Measurements from ENCODE around the gene CDC5L.

DNA sequence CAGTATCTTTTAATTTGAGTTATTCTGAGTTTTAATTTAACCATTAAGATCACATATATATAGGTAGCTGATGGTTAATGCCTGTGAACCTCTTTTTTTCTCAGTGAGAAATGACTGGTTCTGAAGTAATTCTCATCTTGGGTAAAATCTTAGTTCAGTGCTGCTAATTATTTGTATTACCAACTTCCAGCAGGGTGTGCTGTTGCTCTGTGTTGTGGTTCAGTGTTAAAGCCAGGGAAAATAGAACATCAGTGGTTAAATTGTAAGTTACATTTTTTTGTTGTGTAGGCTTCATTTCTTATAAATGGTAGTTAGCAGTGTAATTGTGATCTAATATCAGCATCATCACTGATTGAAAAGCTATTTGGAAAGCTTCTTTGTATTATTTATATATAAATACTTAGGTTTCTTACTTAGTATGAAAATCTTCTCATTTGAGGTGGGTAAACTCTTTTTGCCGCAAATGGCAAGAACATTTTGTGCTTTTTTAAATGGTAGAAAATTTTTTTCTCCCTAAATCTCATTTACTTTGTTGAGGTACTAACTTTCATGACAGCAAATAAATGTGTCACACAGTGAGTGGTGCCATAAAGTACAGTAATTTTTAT lies 43.7 kb downstream of the CDC5L start:
- TF ChIP-seq, protein P1, sequence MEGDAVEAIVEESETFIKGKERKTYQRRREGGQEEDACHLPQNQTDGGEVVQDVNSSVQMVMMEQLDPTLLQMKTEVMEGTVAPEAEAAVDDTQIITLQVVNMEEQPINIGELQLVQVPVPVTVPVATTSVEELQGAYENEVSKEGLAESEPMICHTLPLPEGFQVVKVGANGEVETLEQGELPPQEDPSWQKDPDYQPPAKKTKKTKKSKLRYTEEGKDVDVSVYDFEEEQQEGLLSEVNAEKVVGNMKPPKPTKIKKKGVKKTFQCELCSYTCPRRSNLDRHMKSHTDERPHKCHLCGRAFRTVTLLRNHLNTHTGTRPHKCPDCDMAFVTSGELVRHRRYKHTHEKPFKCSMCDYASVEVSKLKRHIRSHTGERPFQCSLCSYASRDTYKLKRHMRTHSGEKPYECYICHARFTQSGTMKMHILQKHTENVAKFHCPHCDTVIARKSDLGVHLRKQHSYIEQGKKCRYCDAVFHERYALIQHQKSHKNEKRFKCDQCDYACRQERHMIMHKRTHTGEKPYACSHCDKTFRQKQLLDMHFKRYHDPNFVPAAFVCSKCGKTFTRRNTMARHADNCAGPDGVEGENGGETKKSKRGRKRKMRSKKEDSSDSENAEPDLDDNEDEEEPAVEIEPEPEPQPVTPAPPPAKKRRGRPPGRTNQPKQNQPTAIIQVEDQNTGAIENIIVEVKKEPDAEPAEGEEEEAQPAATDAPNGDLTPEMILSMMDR (IDR thresholded peaks at IDR 0.05) = peak; percentile 50 to 82 (median 72)
- TF ChIP-seq POLR2A (IDR thresholded peaks at IDR 0.05) = no peak

Data from heart left ventricle (tissue), 13 donors.